ENCODE results near the gene NR1D1.

The NR1D1 gene

GRCh38 chr17:40098846-40099618, 1.4 kb downstream of the NR1D1 start (continued):
- peak; percentile 58; the same call in 1 of the 2 replicates for TF ChIP-seq ZNF76 (tag by site-specific recombination; IDR thresholded peaks at IDR 0.05; ENCODE audit: borderline replicate concordance, low read depth)
- no peak for TF ChIP-seq ZNF292 (tag by site-specific recombination; IDR thresholded peaks at IDR 0.05; ENCODE audit: borderline replicate concordance, low read depth)
- TF ChIP-seq PRDM1 (tag by site-specific recombination; IDR thresholded peaks at IDR 0.05), result peak; percentile 48; the same call in 1 of the 2 replicates
- TF ChIP-seq ZSCAN16 (tag by site-specific recombination; IDR thresholded peaks at IDR 0.05), result no peak
- TF ChIP-seq ZBTB21 (tag by site-specific recombination; IDR thresholded peaks at IDR 0.05), result no peak
- no peak for TF ChIP-seq FEZF1 (tag by site-specific recombination; IDR thresholded peaks at IDR 0.05)
- no peak for TF ChIP-seq PRDM2 (tag by site-specific recombination; IDR thresholded peaks at IDR 0.05; ENCODE audit: borderline replicate concordance)
- no peak for TF ChIP-seq YY1 (tag by site-specific recombination; IDR thresholded peaks at IDR 0.05)
- no peak for TF ChIP-seq ZNF768 (tag by site-specific recombination; IDR thresholded peaks at IDR 0.05)
- no peak for TF ChIP-seq ZFP41 (tag by site-specific recombination; IDR thresholded peaks at IDR 0.05; ENCODE audit: borderline replicate concordance)
- TF ChIP-seq HOXA7 (CRISPR knock-in tag; IDR thresholded peaks at IDR 0.05; ENCODE audit: borderline replicate concordance), result no peak
- TF ChIP-seq, protein P1, sequence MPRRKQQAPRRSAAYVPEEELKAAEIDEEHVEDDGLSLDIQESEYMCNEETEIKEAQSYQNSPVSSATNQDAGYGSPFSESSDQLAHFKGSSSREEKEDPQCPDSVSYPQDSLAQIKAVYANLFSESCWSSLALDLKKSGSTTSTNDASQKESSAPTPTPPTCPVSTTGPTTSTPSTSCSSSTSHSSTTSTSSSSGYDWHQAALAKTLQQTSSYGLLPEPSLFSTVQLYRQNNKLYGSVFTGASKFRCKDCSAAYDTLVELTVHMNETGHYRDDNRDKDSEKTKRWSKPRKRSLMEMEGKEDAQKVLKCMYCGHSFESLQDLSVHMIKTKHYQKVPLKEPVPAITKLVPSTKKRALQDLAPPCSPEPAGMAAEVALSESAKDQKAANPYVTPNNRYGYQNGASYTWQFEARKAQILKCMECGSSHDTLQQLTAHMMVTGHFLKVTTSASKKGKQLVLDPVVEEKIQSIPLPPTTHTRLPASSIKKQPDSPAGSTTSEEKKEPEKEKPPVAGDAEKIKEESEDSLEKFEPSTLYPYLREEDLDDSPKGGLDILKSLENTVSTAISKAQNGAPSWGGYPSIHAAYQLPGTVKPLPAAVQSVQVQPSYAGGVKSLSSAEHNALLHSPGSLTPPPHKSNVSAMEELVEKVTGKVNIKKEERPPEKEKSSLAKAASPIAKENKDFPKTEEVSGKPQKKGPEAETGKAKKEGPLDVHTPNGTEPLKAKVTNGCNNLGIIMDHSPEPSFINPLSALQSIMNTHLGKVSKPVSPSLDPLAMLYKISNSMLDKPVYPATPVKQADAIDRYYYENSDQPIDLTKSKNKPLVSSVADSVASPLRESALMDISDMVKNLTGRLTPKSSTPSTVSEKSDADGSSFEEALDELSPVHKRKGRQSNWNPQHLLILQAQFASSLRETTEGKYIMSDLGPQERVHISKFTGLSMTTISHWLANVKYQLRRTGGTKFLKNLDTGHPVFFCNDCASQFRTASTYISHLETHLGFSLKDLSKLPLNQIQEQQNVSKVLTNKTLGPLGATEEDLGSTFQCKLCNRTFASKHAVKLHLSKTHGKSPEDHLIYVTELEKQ (tag by site-specific recombination; IDR thresholded peaks at IDR 0.05; ENCODE audit: borderline replicate concordance), result peak; percentile 43
- no peak for TF ChIP-seq ZNF623 (tag by site-specific recombination; IDR thresholded peaks at IDR 0.05)
- TF ChIP-seq ZNF248 (tag by site-specific recombination; IDR thresholded peaks at IDR 0.05), result no peak; the same call in 1 of the 2 replicates
- no peak for TF ChIP-seq OSR2 (tag by site-specific recombination; IDR thresholded peaks at IDR 0.05)
- TF ChIP-seq ZNF626 (tag by site-specific recombination; IDR thresholded peaks at IDR 0.05), result no peak
- TF ChIP-seq ZBTB49 (tag by site-specific recombination; IDR thresholded peaks at IDR 0.05; ENCODE audit: low read depth), result no peak
- peak; percentile 52; the same call in 1 of the 2 replicates for TF ChIP-seq ZNF391 (tag by site-specific recombination; IDR thresholded peaks at IDR 0.05; ENCODE audit: borderline replicate concordance, low read depth)
- no peak for TF ChIP-seq ZNF654 (tag by site-specific recombination; IDR thresholded peaks at IDR 0.05; ENCODE audit: low read depth)
- no peak for TF ChIP-seq ZNF354C (tag by site-specific recombination; IDR thresholded peaks at IDR 0.05; ENCODE audit: borderline replicate concordance, low read depth)
- no peak for TF ChIP-seq ZNF426 (tag by site-specific recombination; IDR thresholded peaks at IDR 0.05)
- no peak for TF ChIP-seq ZNF202 (tag by site-specific recombination; IDR thresholded peaks at IDR 0.05; ENCODE audit: borderline replicate concordance)
- TF ChIP-seq ZNF521 (tag by site-specific recombination; IDR thresholded peaks at IDR 0.05), result no peak
- no peak for TF ChIP-seq ZNF350 (tag by site-specific recombination; IDR thresholded peaks at IDR 0.05)
- TF ChIP-seq ZNF366 (tag by site-specific recombination; conservative IDR thresholded peaks at IDR 0.05), result 0 out of 2 replicates have a peak, but pooled peaks have one; percentile 36
- TF ChIP-seq GLI2 (tag by site-specific recombination; IDR thresholded peaks at IDR 0.05; ENCODE audit: borderline replicate concordance, low read depth), result no peak
- TF ChIP-seq ZNF146 (tag by site-specific recombination; IDR thresholded peaks at IDR 0.05), result 0 out of 2 replicates have a peak, but pooled peaks have one; percentile 3
- no peak for TF ChIP-seq ZNF544 (tag by site-specific recombination; IDR thresholded peaks at IDR 0.05)

Measured in HEK293 (cell line).